ENCODE results near the gene OR2AK2.
"Not testable (repeated sequence)": the region's sequence is repeated elsewhere in the genome, so short reads cannot be mapped to it uniquely, and the experiment has no call there.

OR2AK2 gene

GRCh38 chr1:247964933-247965332 lies at the start of gene OR2AK2:
Gene OR2AK2, plus strand, starts transcription at chr1:247965233. Its CDS starts 144 bp downstream, at chr1:247965377.
- in situ Hi-C loops (cut with MboI; ENCODE audit: low sequenced_read_pairs) = no loop called here

- in situ Hi-C loops (cut with MboI; ENCODE audit: low sequenced_read_pairs) = no loop called here
These were observed 45.1 kb upstream of the OR2AK2 start, which contains the start of gene OR2T8 for GRCh38 chr1:247919952-247920351. Gene OR2T8, plus strand, starts transcription at chr1:247920252. Its CDS starts 766 bp downstream, at chr1:247921018.

- in situ Hi-C loops (cut with MboI; ENCODE audit: low sequenced_read_pairs) = no loop called here
These were observed 41.1 kb upstream of the OR2AK2 start for GRCh38 chr1:247923941-247924340.

- in situ Hi-C loops (cut with MboI; ENCODE audit: low sequenced_read_pairs) = no loop called here
These were observed 40.2 kb upstream of the OR2AK2 start, which contains the start of gene OR2AJ1 for GRCh38 chr1:247924868-247925267. Gene OR2AJ1, plus strand, starts transcription at chr1:247924889. Its CDS starts 8,880 bp downstream, at chr1:247933769.

- in situ Hi-C loops (cut with MboI; ENCODE audit: low sequenced_read_pairs) = no loop called here
These were observed 31.0 kb upstream of the OR2AK2 start for GRCh38 chr1:247933989-247934388.

GRCh38 chr1:247935781-247936180 lies 29.3 kb upstream of the OR2AK2 start:
- in situ Hi-C loops (cut with MboI; ENCODE audit: low sequenced_read_pairs) = no loop called here

- in situ Hi-C loops (cut with MboI; ENCODE audit: low sequenced_read_pairs) = no loop called here
These were observed 28.6 kb upstream of the OR2AK2 start for GRCh38 chr1:247936415-247936814.

GRCh38 chr1:247936965-247937734 lies 27.9 kb upstream of the OR2AK2 start:
- in situ Hi-C loops (cut with MboI; ENCODE audit: low sequenced_read_pairs) = not testable (repeated sequence)

- in situ Hi-C loops (cut with MboI; ENCODE audit: low sequenced_read_pairs) = no loop called here
These were observed 22.4 kb upstream of the OR2AK2 start for GRCh38 chr1:247942624-247943023.

GRCh38 chr1:247948558-247948957 lies 16.5 kb upstream of the OR2AK2 start, which contains the start of gene OR2L8:
Gene OR2L8, plus strand, starts transcription at chr1:247948858. Its CDS starts 0 bp downstream, at chr1:247948858.
- in situ Hi-C loops (cut with MboI; ENCODE audit: low sequenced_read_pairs) = no loop called here

- in situ Hi-C loops (cut with MboI; ENCODE audit: low sequenced_read_pairs) = no loop called here
These were observed 11.6 kb upstream of the OR2AK2 start for GRCh38 chr1:247953408-247953807.

GRCh38 chr1:247961791-247962190 lies 3.2 kb upstream of the OR2AK2 start:
- in situ Hi-C loops (cut with MboI; ENCODE audit: low sequenced_read_pairs) = no loop called here

GRCh38 chr1:247962911-247963588 lies 2.0 kb upstream of the OR2AK2 start:
- in situ Hi-C loops (cut with MboI; ENCODE audit: low sequenced_read_pairs) = no loop called here

- in situ Hi-C loops (cut with MboI; ENCODE audit: low sequenced_read_pairs) = no loop called here
These were observed 1.6 kb downstream of the OR2AK2 start for GRCh38 chr1:247966532-247967204.

GRCh38 chr1:247992986-247993385 lies 28.0 kb downstream of the OR2AK2 start:
- in situ Hi-C loops (cut with MboI; ENCODE audit: low sequenced_read_pairs) = no loop called here

GRCh38 chr1:247998811-247999210 lies 33.8 kb downstream of the OR2AK2 start:
- in situ Hi-C loops (cut with MboI; ENCODE audit: low sequenced_read_pairs) = no loop called here

- in situ Hi-C loops (cut with MboI; ENCODE audit: low sequenced_read_pairs) = no loop called here
These were observed 35.1 kb downstream of the OR2AK2 start for GRCh38 chr1:248000169-248000568.

GRCh38 chr1:248007778-248008177 lies 42.7 kb downstream of the OR2AK2 start:
- in situ Hi-C loops (cut with MboI; ENCODE audit: low sequenced_read_pairs) = no loop called here

- in situ Hi-C loops (cut with MboI; ENCODE audit: low sequenced_read_pairs) = no loop called here
These were observed 44.6 kb downstream of the OR2AK2 start for GRCh38 chr1:248009681-248010080.

- in situ Hi-C loops (cut with MboI; ENCODE audit: low sequenced_read_pairs) = no loop called here
These were observed 48.2 kb downstream of the OR2AK2 start, which contains the start of gene OR2L5 for GRCh38 chr1:248013229-248013710. Gene OR2L5, plus strand, starts transcription at chr1:248013660. Its CDS starts 8,288 bp downstream, at chr1:248021948.

GRCh38 chr1:248015803-248016202 lies 50.8 kb downstream of the OR2AK2 start:
- in situ Hi-C loops (cut with MboI; ENCODE audit: low sequenced_read_pairs) = no loop called here
